Measurements from ENCODE around the gene UPB1. TPM values are rescaled to one million over a fixed set of nuclear protein-coding genes. Genes with fewer than 3 reads are reported as not detected.
A peak's percentile ranks its signal among the peaks of the same experiment; 100 is the strongest.
"Not testable (repeated sequence)": the region's sequence is repeated elsewhere in the genome, so short reads cannot be mapped to it uniquely, and the experiment has no call there.

UPB1 gene
- total RNA-seq, 1 experiment from 2014 or later = 0.19 TPM

GRCh38 chr22:24485170-24485569 is 10.0 kb upstream of the UPB1 start:
- H3K36me3 ChIP-seq (ENCODE audit: insufficient read depth, low read length) = no peaks in the 10 kb centered on the region
- H3K9ac ChIP-seq (ENCODE audit: low read length) = no peak overlapping the region
- H4K20me1 ChIP-seq (ENCODE audit: insufficient read depth, low read depth, low read length) = no peaks in the 10 kb centered on the region
- H3K27ac ChIP-seq (ENCODE audit: low read length) = no peak overlapping the region
- no peak overlapping the region for H3K4me2 ChIP-seq (ENCODE audit: low read depth, low read length, poor library complexity, severe bottlenecking)
- peaks cover 23% of the 10 kb centered on the region for H3K4me1 ChIP-seq (ENCODE audit: low read length)
- no peak for DNase-seq
- no peak overlapping the region for H2AFZ ChIP-seq (ENCODE audit: low read length)
- no peak overlapping the region for H3K4me3 ChIP-seq (ENCODE audit: low read length)
- no peaks in the 10 kb centered on the region for H3K79me2 ChIP-seq (ENCODE audit: low read length)
- no peaks in the 10 kb centered on the region for H3K27me3 ChIP-seq (ENCODE audit: low read length)
- no peaks in the 10 kb centered on the region for H3K9me3 ChIP-seq (ENCODE audit: low read length)
- H3K9me2 ChIP-seq (replicated peaks; ENCODE audit: insufficient read depth, low read length) = no peaks in the 10 kb centered on the region

GRCh38 chr22:24485608-24486007 is 9.5 kb upstream of the UPB1 start:
- Histone ChIP-seq H4K20me1 (ENCODE audit: insufficient read depth, low read depth, low read length) (no peaks in the 10 kb centered on the region), H3K4me3 (ENCODE audit: low read length) (no peak overlapping the region), H3K9ac (ENCODE audit: low read length) (no peak overlapping the region), H3K9me3 (ENCODE audit: low read length) (no peaks in the 10 kb centered on the region), H3K79me2 (ENCODE audit: low read length) (no peaks in the 10 kb centered on the region), H3K9me2 (replicated peaks; ENCODE audit: insufficient read depth, low read length) (no peaks in the 10 kb centered on the region), H3K27me3 (ENCODE audit: low read length) (no peaks in the 10 kb centered on the region), H3K27ac (ENCODE audit: low read length) (no peak overlapping the region), H3K4me1 (ENCODE audit: low read length) (peaks cover 23% of the 10 kb centered on the region), H3K36me3 (ENCODE audit: insufficient read depth, low read length) (no peaks in the 10 kb centered on the region), H2AFZ (ENCODE audit: low read length) (no peak overlapping the region), H3K4me2 (ENCODE audit: low read depth, low read length, poor library complexity, severe bottlenecking) (no peak overlapping the region)
- peak; percentile 74 for DNase-seq

- peak overlapping the region; percentile 29 for H3K4me2 ChIP-seq (ENCODE audit: low read depth, low read length, poor library complexity, severe bottlenecking)
- DNase-seq = peak; percentile 74
- no peaks in the 10 kb centered on the region for H3K9me3 ChIP-seq (ENCODE audit: low read length)
These were observed 8.6 kb upstream of the UPB1 start for GRCh38 chr22:24486501-24486921.

GRCh38 chr22:24489011-24489410 is 6.1 kb upstream of the UPB1 start:
- no peak overlapping the region for H3K27ac ChIP-seq (ENCODE audit: low read length)
- H3K27me3 ChIP-seq (ENCODE audit: low read length) = no peaks in the 10 kb centered on the region
- no peaks in the 10 kb centered on the region for H3K9me2 ChIP-seq (replicated peaks; ENCODE audit: insufficient read depth, low read length)

More at GRCh38 chr22:24486501-24486921, 8.6 kb upstream of the UPB1 start:
- no peak overlapping the region for H3K9ac ChIP-seq (ENCODE audit: low read length)
- H3K27me3 ChIP-seq (ENCODE audit: low read length) = no peaks in the 10 kb centered on the region
- H4K20me1 ChIP-seq (ENCODE audit: insufficient read depth, low read depth, low read length) = no peaks in the 10 kb centered on the region
- H3K27ac ChIP-seq (ENCODE audit: low read length) = 0 out of 2 replicates have a peak overlapping the region, but pooled peaks have one; percentile 7
- peaks cover 22% of the 10 kb centered on the region for H3K4me1 ChIP-seq (ENCODE audit: low read length)
- no peaks in the 10 kb centered on the region for H3K9me2 ChIP-seq (replicated peaks; ENCODE audit: insufficient read depth, low read length)
- peak overlapping the region; percentile 69 for H2AFZ ChIP-seq (ENCODE audit: low read length)
- H3K36me3 ChIP-seq (ENCODE audit: insufficient read depth, low read length) = no peaks in the 10 kb centered on the region
- no peaks in the 10 kb centered on the region for H3K79me2 ChIP-seq (ENCODE audit: low read length)
- no peak overlapping the region for H3K4me3 ChIP-seq (ENCODE audit: low read length)

GRCh38 chr22:24489434-24489833 is 5.7 kb upstream of the UPB1 start:
- not testable (repeated sequence) for H3K9ac ChIP-seq (ENCODE audit: low read length); H3K79me2 ChIP-seq (ENCODE audit: low read length); H3K4me3 ChIP-seq (ENCODE audit: low read length); H3K36me3 ChIP-seq (ENCODE audit: insufficient read depth, low read length); H4K20me1 ChIP-seq (ENCODE audit: insufficient read depth, low read depth, low read length); H3K9me2 ChIP-seq (replicated peaks; ENCODE audit: insufficient read depth, low read length); H3K4me2 ChIP-seq (ENCODE audit: low read depth, low read length, poor library complexity, severe bottlenecking); H3K27ac ChIP-seq (ENCODE audit: low read length); H3K9me3 ChIP-seq (ENCODE audit: low read length); DNase-seq; H2AFZ ChIP-seq (ENCODE audit: low read length); H3K27me3 ChIP-seq (ENCODE audit: low read length)
- peaks cover 13% of the 10 kb centered on the region for H3K4me1 ChIP-seq (ENCODE audit: low read length)

More at GRCh38 chr22:24489011-24489410, 6.1 kb upstream of the UPB1 start:
- Histone ChIP-seq H3K9me3 (ENCODE audit: low read length) (no peaks in the 10 kb centered on the region), H3K4me2 (ENCODE audit: low read depth, low read length, poor library complexity, severe bottlenecking) (no peak overlapping the region), H3K4me3 (ENCODE audit: low read length) (no peak overlapping the region), H3K9ac (ENCODE audit: low read length) (no peak overlapping the region), H3K36me3 (ENCODE audit: insufficient read depth, low read length) (no peaks in the 10 kb centered on the region), H2AFZ (ENCODE audit: low read length) (no peak overlapping the region), H4K20me1 (ENCODE audit: insufficient read depth, low read depth, low read length) (no peaks in the 10 kb centered on the region), H3K79me2 (ENCODE audit: low read length) (no peaks in the 10 kb centered on the region), H3K4me1 (ENCODE audit: low read length) (peaks cover 13% of the 10 kb centered on the region)
- no peak for DNase-seq

GRCh38 chr22:24492391-24492790 is 2.7 kb upstream of the UPB1 start:
- H3K4me2 ChIP-seq (ENCODE audit: low read depth, low read length, poor library complexity, severe bottlenecking) = no peak overlapping the region
- H3K27me3 ChIP-seq (ENCODE audit: low read length) = no peaks in the 10 kb centered on the region
- H3K79me2 ChIP-seq (ENCODE audit: low read length) = no peaks in the 10 kb centered on the region
- H3K9ac ChIP-seq (ENCODE audit: low read length) = no peak overlapping the region
- H3K4me1 ChIP-seq (ENCODE audit: low read length) = no peaks in the 10 kb centered on the region
- no peaks in the 10 kb centered on the region for H3K36me3 ChIP-seq (ENCODE audit: insufficient read depth, low read length)
- H3K9me3 ChIP-seq (ENCODE audit: low read length) = no peaks in the 10 kb centered on the region
- no peak overlapping the region for H3K27ac ChIP-seq (ENCODE audit: low read length)
- DNase-seq = no peak
- H2AFZ ChIP-seq (ENCODE audit: low read length) = no peak overlapping the region
- no peak overlapping the region for H3K4me3 ChIP-seq (ENCODE audit: low read length)
- H3K9me2 ChIP-seq (replicated peaks; ENCODE audit: insufficient read depth, low read length) = no peaks in the 10 kb centered on the region
- H4K20me1 ChIP-seq (ENCODE audit: insufficient read depth, low read depth, low read length) = no peaks in the 10 kb centered on the region

- no peaks in the 10 kb centered on the region for H3K79me2 ChIP-seq (ENCODE audit: low read length)
- H3K27ac ChIP-seq (ENCODE audit: low read length) = no peak overlapping the region
- no peak for DNase-seq
- H3K4me3 ChIP-seq (ENCODE audit: low read length) = no peak overlapping the region
- no peaks in the 10 kb centered on the region for H3K27me3 ChIP-seq (ENCODE audit: low read length)
- H3K9me2 ChIP-seq (replicated peaks; ENCODE audit: insufficient read depth, low read length) = no peaks in the 10 kb centered on the region
- H3K4me2 ChIP-seq (ENCODE audit: low read depth, low read length, poor library complexity, severe bottlenecking) = no peak overlapping the region
- H3K4me1 ChIP-seq (ENCODE audit: low read length) = no peaks in the 10 kb centered on the region
- H4K20me1 ChIP-seq (ENCODE audit: insufficient read depth, low read depth, low read length) = no peaks in the 10 kb centered on the region
- no peak overlapping the region for H3K9ac ChIP-seq (ENCODE audit: low read length)
- no peaks in the 10 kb centered on the region for H3K36me3 ChIP-seq (ENCODE audit: insufficient read depth, low read length)
- no peak overlapping the region for H2AFZ ChIP-seq (ENCODE audit: low read length)
- no peaks in the 10 kb centered on the region for H3K9me3 ChIP-seq (ENCODE audit: low read length)
These were observed 985 bp upstream of the UPB1 start for GRCh38 chr22:24494167-24494527.

- no peak overlapping the region for H3K4me3 ChIP-seq (ENCODE audit: low read length)
- no peaks in the 10 kb centered on the region for H3K79me2 ChIP-seq (ENCODE audit: low read length)
- no peaks in the 10 kb centered on the region for H3K9me2 ChIP-seq (replicated peaks; ENCODE audit: insufficient read depth, low read length)
- H3K27me3 ChIP-seq (ENCODE audit: low read length) = no peaks in the 10 kb centered on the region
- H2AFZ ChIP-seq (ENCODE audit: low read length) = no peak overlapping the region
- DNase-seq = no peak
- no peak overlapping the region for H3K4me2 ChIP-seq (ENCODE audit: low read depth, low read length, poor library complexity, severe bottlenecking)
- no peak overlapping the region for H3K9ac ChIP-seq (ENCODE audit: low read length)
- no peak overlapping the region for H3K27ac ChIP-seq (ENCODE audit: low read length)
- H3K4me1 ChIP-seq (ENCODE audit: low read length) = no peaks in the 10 kb centered on the region
- H4K20me1 ChIP-seq (ENCODE audit: insufficient read depth, low read depth, low read length) = no peaks in the 10 kb centered on the region
- H3K9me3 ChIP-seq (ENCODE audit: low read length) = no peaks in the 10 kb centered on the region
- no peaks in the 10 kb centered on the region for H3K36me3 ChIP-seq (ENCODE audit: insufficient read depth, low read length)
These were observed 188 bp downstream of the UPB1 start for GRCh38 chr22:24495365-24495675.

GRCh38 chr22:24496234-24496633 is 1.1 kb downstream of the UPB1 start:
- H3K79me2 ChIP-seq (ENCODE audit: low read length) = no peaks in the 10 kb centered on the region
- H3K9ac ChIP-seq (ENCODE audit: low read length) = no peak overlapping the region
- no peaks in the 10 kb centered on the region for H3K36me3 ChIP-seq (ENCODE audit: insufficient read depth, low read length)
- no peak overlapping the region for H3K4me3 ChIP-seq (ENCODE audit: low read length)
- H3K27ac ChIP-seq (ENCODE audit: low read length) = no peak overlapping the region
- H4K20me1 ChIP-seq (ENCODE audit: insufficient read depth, low read depth, low read length) = no peaks in the 10 kb centered on the region
- no peak overlapping the region for H3K4me2 ChIP-seq (ENCODE audit: low read depth, low read length, poor library complexity, severe bottlenecking)
- no peaks in the 10 kb centered on the region for H3K27me3 ChIP-seq (ENCODE audit: low read length)
- no peaks in the 10 kb centered on the region for H3K9me2 ChIP-seq (replicated peaks; ENCODE audit: insufficient read depth, low read length)
- H2AFZ ChIP-seq (ENCODE audit: low read length) = no peak overlapping the region
- no peaks in the 10 kb centered on the region for H3K9me3 ChIP-seq (ENCODE audit: low read length)
- no peaks in the 10 kb centered on the region for H3K4me1 ChIP-seq (ENCODE audit: low read length)
- DNase-seq = no peak
